HG02870 (cell line): ENCODE data around the gene METRNL.
"Not testable (repeated sequence)": the region's sequence is repeated elsewhere in the genome, so short reads cannot be mapped to it uniquely, and the experiment has no call there.

Experiments
- ATAC-seq: cut with Tn5 transposase; IDR thresholded peaks from one replicate; pipeline ENCODE4 v1.9.1; 2021; ENCODE audit warnings: mild to moderate bottlenecking, moderate library complexity; ENCODE audit not compliant: unreplicated experiment

Gene METRNL

GRCh38 chr17:83051396-83052240 lies 27.8 kb upstream of the METRNL start:
- ATAC-seq = peak; percentile 92

DNA sequence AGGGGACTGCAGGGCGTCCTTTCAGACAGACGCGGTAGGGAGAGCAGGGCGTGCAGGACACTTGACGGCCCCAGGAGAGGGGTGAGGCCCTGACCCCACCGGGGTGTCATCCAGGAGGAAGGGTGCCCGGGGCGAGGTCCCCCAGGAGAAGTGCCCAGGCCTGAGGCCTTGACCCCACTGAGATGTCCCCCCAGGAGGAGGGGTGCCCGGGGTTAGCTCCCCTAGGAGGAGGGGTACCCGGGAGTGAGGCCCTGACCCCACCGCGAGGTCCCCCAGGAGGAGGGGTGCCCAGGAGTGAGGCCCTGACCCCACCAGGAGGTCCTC lies 27.2 kb upstream of the METRNL start:
- ATAC-seq = no peak

GRCh38 chr17:83053021-83053681 lies 26.3 kb upstream of the METRNL start:
- ATAC-seq = no peak

DNA sequence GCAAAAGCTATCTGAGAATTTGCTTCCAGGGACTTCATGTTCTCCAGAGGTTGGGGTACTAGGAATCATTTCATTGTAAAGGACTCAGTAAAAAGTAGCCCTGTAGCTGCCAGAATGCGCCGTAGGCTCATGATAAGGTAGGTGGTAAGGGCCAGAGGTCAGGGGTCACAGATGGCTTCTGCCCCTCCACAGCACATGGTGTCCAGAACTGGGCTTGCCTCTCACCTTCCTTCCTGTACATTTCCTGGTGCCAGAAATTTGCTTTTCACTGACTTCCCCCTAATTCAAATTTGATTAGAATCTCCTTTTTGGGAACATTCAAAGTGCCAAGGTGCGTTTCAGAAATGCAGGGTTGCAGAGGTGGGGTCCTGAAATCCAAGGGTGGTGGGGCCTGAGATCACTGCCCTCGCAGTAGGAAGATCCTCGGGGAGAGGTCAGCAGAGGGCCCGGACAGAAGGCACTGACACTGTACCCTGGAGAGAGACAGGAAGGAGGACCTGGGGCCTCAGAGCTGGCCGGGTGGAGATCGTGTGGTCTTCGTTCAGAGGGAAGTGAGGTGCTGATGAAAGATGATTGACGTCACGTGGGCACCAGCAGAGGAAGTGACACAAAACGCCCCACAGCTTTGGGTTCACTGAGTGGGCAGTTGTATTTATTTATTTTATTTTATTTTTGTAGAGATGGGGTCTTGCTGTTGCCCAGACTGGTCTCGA lies 25.5 kb upstream of the METRNL start:
- ATAC-seq = no peak

DNA sequence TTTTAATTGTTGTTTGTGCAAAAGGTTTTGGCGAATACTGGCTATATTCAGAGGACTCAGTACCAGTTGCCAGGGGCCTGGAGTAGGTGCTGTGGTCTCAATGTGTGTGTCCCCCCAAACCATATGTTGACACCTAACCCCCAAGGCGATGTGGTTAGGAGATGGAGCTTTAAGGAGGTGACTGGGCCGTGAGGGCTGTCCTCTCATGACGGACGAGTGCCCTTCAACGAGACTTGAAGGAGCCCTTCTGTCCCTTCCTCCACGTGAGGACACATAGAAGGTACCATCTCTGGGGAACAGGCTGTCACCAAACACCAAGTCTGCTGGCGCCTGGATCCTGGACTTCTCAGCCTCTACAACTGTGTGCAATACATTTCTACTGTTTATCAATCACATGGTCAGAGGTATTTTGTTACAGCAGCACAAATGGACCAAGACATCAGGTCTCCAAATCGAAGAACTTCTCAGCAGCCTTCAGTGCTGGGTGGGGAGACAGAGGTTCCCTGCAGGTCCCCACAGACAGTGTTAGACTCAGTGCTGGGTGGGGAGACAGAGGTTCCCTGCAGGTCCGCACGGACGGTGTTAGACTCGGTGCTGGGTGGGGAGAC lies 24.8 kb upstream of the METRNL start:
- no peak for ATAC-seq

DNA sequence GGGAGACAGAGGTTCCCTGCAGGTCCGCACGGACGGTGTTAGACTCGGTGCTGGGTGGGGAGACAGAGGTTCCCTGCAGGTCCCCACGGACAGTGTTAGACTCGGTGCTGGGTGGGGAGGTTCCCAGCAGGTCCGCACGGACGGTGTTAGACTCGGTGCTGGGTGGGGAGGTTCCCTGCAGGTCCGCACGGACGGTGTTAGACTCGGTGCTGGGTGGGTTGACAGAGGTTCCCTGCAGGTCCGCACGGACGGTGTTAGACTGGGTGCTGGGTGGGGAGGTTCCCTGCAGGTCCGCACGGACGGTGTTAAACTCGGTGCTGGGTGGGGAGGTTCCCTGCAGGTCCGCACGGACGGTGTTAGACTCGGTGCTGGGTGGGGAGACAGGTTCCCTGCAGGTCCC lies 24.2 kb upstream of the METRNL start:
- not testable (repeated sequence) for ATAC-seq

GRCh38 chr17:83055911-83056582 lies 23.4 kb upstream of the METRNL start:
- no peak for ATAC-seq

GRCh38 chr17:83056583-83057396 lies 22.6 kb upstream of the METRNL start:
- ATAC-seq = no peak

- no peak for ATAC-seq
Measured at GRCh38 chr17:83057397-83057761, 22.0 kb upstream of the METRNL start.

DNA sequence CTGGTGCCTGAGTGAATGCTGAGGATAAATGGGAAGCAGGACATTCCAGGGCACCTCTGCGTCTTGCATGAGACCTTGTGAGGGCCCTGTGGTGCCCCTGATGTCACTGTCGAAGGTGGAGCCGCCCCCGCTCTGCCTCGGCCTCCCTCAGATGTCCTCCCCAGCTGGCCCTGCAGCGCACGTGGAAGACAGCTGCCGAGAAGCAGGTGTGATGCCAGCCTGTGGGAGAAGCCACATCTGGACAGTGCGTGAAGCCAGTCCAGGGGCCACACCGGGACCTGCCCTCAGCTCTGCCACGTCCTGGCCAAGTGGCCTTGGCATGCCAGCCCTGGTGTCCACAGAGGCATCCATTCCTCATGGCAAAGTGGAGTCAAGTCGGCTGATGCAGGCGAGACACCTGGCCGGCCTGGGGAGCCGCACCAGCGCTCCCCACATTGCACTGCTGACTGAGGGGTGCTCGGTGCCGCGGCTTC lies 21.6 kb upstream of the METRNL start:
- no peak for ATAC-seq

- no peak for ATAC-seq
Measured at GRCh38 chr17:83058266-83058798, 21.1 kb upstream of the METRNL start.

- no peak for ATAC-seq
Measured at GRCh38 chr17:83061586-83061985, 17.8 kb upstream of the METRNL start.

DNA sequence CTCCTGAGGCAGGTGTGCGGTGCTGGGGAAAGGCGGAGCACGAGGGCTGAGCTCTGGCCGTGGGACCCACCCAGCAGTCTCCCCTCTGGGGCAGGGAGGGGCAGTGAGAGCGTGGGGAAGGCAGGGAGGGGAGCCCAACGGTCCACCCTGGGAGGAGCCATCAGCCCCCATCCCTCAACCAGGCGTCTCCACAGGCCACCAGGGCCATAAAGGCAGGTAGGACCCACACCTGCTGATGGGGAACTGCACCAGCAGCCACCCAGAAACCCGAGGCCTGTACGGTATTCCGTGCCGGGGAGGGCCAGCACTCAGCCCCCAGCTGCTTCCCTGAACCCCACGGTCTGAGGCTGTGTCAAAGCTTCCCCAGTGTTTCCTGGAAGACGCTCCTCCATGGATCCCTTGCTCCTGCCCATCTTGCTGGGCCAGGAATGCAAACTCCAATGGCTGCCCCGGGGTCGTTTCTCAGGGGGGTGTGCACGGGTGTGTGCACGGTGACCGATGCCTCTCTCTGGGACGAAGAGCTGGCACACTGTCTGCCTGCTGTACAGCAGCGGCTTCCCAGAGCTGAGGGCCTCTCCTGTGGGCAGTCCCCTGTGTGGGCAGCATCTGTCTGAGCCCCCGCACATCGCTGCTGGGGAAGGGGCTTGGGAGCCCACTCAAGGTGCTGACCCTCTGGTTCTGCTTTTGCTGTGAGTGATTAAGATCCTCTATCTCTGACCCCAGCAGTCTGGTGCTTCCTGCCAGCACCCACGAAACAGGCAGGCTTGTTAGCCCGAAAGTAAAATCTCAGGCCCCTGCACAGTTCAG lies 17.2 kb upstream of the METRNL start:
- ATAC-seq = no peak

DNA sequence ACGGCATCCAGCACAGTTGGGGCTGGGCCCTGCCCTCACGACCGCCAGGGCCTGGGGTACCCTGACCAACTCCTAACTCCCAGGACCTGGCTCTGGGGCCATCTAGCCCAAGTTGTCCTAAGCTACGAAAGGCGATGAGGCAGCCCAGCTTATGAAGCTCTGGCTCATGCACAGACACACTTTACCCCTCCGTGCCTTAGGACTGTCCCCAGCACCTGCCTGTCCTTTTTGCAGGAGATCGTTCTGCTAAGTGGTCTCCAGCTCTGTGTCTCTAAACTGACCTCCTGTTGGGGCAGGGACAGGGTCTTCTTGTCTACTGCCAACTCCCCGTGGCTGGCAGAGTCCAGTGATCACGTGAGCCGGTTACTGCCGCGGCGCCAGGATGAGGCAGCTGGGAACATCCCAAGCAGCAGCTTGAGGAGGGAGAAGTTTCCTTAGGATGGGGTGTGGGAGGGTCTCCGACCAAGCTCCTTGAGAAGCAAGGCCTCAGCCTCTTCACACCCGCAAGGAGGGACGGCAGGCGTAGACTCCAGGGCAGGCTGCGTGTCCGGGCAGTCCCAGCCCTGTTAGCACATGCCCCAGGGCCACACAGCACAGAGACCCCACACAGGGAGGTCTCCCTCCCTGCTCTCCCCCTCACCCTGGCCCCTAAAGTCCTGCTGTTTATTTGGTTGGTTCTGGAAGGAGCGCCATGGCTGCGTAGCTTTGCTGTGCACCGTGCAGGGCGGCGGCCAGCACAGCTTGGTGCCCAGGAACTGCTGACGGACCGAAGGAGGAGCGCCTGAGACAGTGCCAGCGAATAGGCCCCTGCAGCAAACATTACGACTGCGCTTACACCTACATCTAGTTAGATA lies 16.4 kb upstream of the METRNL start:
- ATAC-seq = no peak

GRCh38 chr17:83064021-83064731 lies 15.2 kb upstream of the METRNL start:
- no peak for ATAC-seq

- ATAC-seq = no peak
Measured at GRCh38 chr17:83064732-83065659, 14.4 kb upstream of the METRNL start.
